MM.1S (cell line): ENCODE data around the gene GPT2.

Source experiments
- EZH2 ChIP-seq: fragments of 300-600 bp; sonication (generic); optimal IDR thresholded peaks from 2 replicates; pipeline ENCODE3; 2017; ENCODE audit warnings: low read depth, mild to moderate bottlenecking, antibody characterized with exemption, low read length, mixed read lengths
- EZH2phosphoT487 ChIP-seq: fragments of 300-600 bp; sonication (generic); IDR thresholded peaks from 2 replicates; pipeline ENCODE4 v1.6.1; 2018; ENCODE audit warnings: antibody characterized with exemption, low read length
- TF ChIP-seq, protein P1 (sequence below): fragments of 300-600 bp; sonication (generic); IDR thresholded peaks from 2 replicates; pipeline ENCODE4 v1.5.1; 2016; ENCODE audit warnings: antibody characterized with exemption, low read length, mixed read lengths

DNA sequence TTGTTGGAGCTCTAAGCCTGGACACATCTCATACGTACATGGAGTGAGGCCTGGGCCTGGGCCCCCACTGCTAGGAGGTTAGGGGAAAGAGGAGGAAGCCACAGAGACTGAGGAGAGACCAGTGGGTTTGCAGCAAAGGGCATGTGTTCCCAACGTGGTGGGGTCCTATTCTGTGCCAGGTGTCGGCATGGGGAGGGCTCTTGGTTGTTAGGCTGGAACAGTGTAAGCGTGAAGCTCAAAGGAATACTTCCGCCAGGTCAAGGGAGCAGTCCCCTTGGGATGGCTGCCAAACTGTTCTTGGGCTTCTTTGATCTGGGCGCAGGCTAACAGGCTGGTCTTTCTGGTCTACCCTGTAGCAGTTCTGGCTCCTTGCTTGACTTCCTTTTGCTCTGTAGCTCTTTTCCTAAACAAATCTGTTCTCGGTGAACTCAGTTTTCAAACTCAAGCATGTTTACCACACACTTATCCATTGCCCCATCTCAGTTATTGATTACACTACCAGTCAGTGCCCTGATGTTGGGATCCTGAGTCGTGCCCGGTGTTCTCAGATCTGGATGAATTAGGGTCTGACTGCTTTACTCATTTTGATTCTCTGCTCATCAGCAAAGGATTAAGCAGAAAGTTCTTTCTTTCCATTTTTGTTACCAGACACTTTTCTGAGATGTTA is 36.4 kb downstream of the GPT2 start:
- TF ChIP-seq, protein P1, sequence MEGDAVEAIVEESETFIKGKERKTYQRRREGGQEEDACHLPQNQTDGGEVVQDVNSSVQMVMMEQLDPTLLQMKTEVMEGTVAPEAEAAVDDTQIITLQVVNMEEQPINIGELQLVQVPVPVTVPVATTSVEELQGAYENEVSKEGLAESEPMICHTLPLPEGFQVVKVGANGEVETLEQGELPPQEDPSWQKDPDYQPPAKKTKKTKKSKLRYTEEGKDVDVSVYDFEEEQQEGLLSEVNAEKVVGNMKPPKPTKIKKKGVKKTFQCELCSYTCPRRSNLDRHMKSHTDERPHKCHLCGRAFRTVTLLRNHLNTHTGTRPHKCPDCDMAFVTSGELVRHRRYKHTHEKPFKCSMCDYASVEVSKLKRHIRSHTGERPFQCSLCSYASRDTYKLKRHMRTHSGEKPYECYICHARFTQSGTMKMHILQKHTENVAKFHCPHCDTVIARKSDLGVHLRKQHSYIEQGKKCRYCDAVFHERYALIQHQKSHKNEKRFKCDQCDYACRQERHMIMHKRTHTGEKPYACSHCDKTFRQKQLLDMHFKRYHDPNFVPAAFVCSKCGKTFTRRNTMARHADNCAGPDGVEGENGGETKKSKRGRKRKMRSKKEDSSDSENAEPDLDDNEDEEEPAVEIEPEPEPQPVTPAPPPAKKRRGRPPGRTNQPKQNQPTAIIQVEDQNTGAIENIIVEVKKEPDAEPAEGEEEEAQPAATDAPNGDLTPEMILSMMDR, result no peak
- TF ChIP-seq EZH2 (no peak), EZH2phosphoT487 (no peak)
